ENCODE data around the gene EVX2. TPM values are rescaled to one million over a fixed set of nuclear protein-coding genes. Genes with fewer than 3 reads are reported as not detected.

The EVX2 gene
- polyA plus RNA-seq, 1 of the 3 experiments (the other 2 are of a cell fraction), result not detected

- no peaks in the 10 kb centered on the region for H3K9me3 ChIP-seq
- 49% methylated on average over 31 of the region's 64 CpGs for WGBS (ENCODE audit: low lambda C conversion rate)
- peaks cover 19 to 30% of the 10 kb centered on the region in 2 experiments; a peak in 3 of 4 replicates for H3K4me1 ChIP-seq (ENCODE audit: control insufficient read depth in 1 of 2, insufficient read depth in 2 of 2, low read depth in 1 of 2, low read length in 1 of 2)
- no peaks in the 10 kb centered on the region for H3K36me3 ChIP-seq (replicated peaks in 1 of 2; ENCODE audit: control insufficient read depth in 1 of 2, insufficient read depth in 2 of 2, low read length in 1 of 2)
- DNase-seq, result peak; percentile 88
- H3K9ac ChIP-seq, result peak within 1 kb of the TSS; percentile 66
- H3K79me2 ChIP-seq (ENCODE audit: insufficient read depth), result peaks cover 10% of the 10 kb centered on the region
- no peaks in the 10 kb centered on the region for H4K20me1 ChIP-seq (ENCODE audit: insufficient read depth)
- H3F3A ChIP-seq (replicated peaks; ENCODE audit: insufficient read depth), result peaks cover 13% of the 10 kb centered on the region
- peak within 1 kb of the TSS; percentile 62 to 63 for H3K27ac ChIP-seq (ENCODE audit: low read depth in 2 of 2, low read length in 1 of 2)
- peak within 1 kb of the TSS; percentile 69 for H3K4me3 ChIP-seq (ENCODE audit: low read depth in 2 of 2, low read length in 1 of 2)
- ChIA-PET CTCF (interaction anchor here (0.9 to 26.1 kb wide), 7 partner anchors 9 to 1020 kb away, joined by 3 to 1047 read pairs (median 111); partner anchors contain the start of gene HOXD10), POLR2A (interaction anchor here (1.6 to 6.3 kb wide), 4 partner anchors 326 to 509 kb away, joined by 7 to 45 read pairs (median 24); no protein-coding TSS in a partner anchor)
- H2AFZ ChIP-seq (ENCODE audit: low read depth), result peak within 1 kb of the TSS; percentile 53
- H3K4me2 ChIP-seq, result peak within 1 kb of the TSS; percentile 85
- no peaks in the 10 kb centered on the region for H3K9me2 ChIP-seq
- H3K27me3 ChIP-seq (ENCODE audit: insufficient read depth), result no peaks in the 10 kb centered on the region
- TF ChIP-seq GABPA (IDR thresholded peaks at IDR 0.05; ENCODE audit: low read depth), result no peak
- TF ChIP-seq RXRA (IDR thresholded peaks at IDR 0.05; ENCODE audit: borderline replicate concordance, low read depth), result no peak
- TF ChIP-seq SMC3 (IDR thresholded peaks at IDR 0.05; ENCODE audit: low read depth, low read length), result peak; percentile 32; the same call in 1 of the 2 replicates
- TF ChIP-seq FOSL2 (IDR thresholded peaks at IDR 0.05; ENCODE audit: borderline replicate concordance, low read depth), result no peak
- no peak for TF ChIP-seq RAD21 (IDR thresholded peaks at IDR 0.05; ENCODE audit: low read length)
- TF ChIP-seq POLR2AphosphoS5 (IDR thresholded peaks at IDR 0.05; ENCODE audit: low read depth, low read length), result peak; percentile 47
- TF ChIP-seq ELF1 (IDR thresholded peaks at IDR 0.05), result no peak
- TF ChIP-seq MEF2A (IDR thresholded peaks at IDR 0.05; ENCODE audit: borderline replicate concordance, low read depth), result peak; percentile 36; the same call in 1 of the 2 replicates
- TF ChIP-seq JUND (IDR thresholded peaks at IDR 0.05), result peak; percentile 25; the same call in 1 of the 2 replicates
- TF ChIP-seq GATA2 (CRISPR knock-in tag; IDR thresholded peaks at IDR 0.05), result peak; percentile 28; the same call in 1 of the 2 replicates
- TF ChIP-seq FOXM1 (IDR thresholded peaks at IDR 0.05; ENCODE audit: low read depth), result no peak
- TF ChIP-seq NRF1 (IDR thresholded peaks at IDR 0.05; ENCODE audit: low read depth, low read length), result no peak
- no peak for TF ChIP-seq USF1 (IDR thresholded peaks at IDR 0.05; ENCODE audit: borderline replicate concordance, low read depth)
- peak; percentile 85 for TF ChIP-seq TAF1 (IDR thresholded peaks at IDR 0.05; ENCODE audit: borderline replicate concordance, low read depth, low read length)
- TF ChIP-seq PBX3 (IDR thresholded peaks at IDR 0.05), result peak; percentile 88
- TF ChIP-seq IRF3 (IDR thresholded peaks at IDR 0.05; ENCODE audit: low read depth, low read length), result no peak
- TF ChIP-seq EZH2phosphoT487 (IDR thresholded peaks at IDR 0.05; ENCODE audit: borderline replicate concordance, low read depth), result no peak
- TF ChIP-seq CTCF (IDR thresholded peaks at IDR 0.05), result no peak
- no peak for TF ChIP-seq RFX5 (IDR thresholded peaks at IDR 0.05; ENCODE audit: low read length)
- peak; percentile 66; the same call in 1 of the 2 replicates for TF ChIP-seq SIN3A (IDR thresholded peaks at IDR 0.05; ENCODE audit: borderline replicate concordance, low read depth, low read length)
- 0 out of 2 replicates have a peak, but pooled peaks have one; percentile 29 for TF ChIP-seq YY1 (IDR thresholded peaks at IDR 0.05; ENCODE audit: low read depth)
- TF ChIP-seq TEAD4 (IDR thresholded peaks at IDR 0.05; ENCODE audit: borderline replicate concordance, insufficient read depth), result peak; percentile 48; the same call in 1 of the 2 replicates
- peak; percentile 90 for TF ChIP-seq MAX (IDR thresholded peaks at IDR 0.05; ENCODE audit: low read depth)
- peak; percentile 64 for TF ChIP-seq RCOR1 (IDR thresholded peaks at IDR 0.05; ENCODE audit: low read length)
- TF ChIP-seq CHD2 (IDR thresholded peaks at IDR 0.05; ENCODE audit: low read length, partially characterized antibody), result peak; percentile 97
These were observed 45.4 kb upstream of the EVX2 start, which contains the start of gene HOXD8 for GRCh38 chr2:176128982-176129796. TSS of gene HOXD8 (plus strand) at chr2:176129705. CDS start at chr2:176130367, 662 bp downstream.
